ENCODE data around the gene RNF150. TPM values are rescaled to one million over a fixed set of nuclear protein-coding genes. Genes with fewer than 3 reads are reported as not detected.

RNF150 gene
- total RNA-seq, 1 experiment from 2014 or later = 1.3 TPM

GRCh38 chr4:141026900-141027299, 106.4 kb downstream of the RNF150 start:
- Histone ChIP-seq H3K27me3 (ENCODE audit: control insufficient read depth, insufficient read depth, low read length) (no peaks in the 10 kb centered on the region), H3K27ac (ENCODE audit: low read length) (no peak overlapping the region), H3K4me3 (ENCODE audit: low read depth in 2 of 2, low read length in 2 of 2) (no peak overlapping the region), H3K9me3 (ENCODE audit: control insufficient read depth, insufficient read depth, low read depth, low read length) (no peaks in the 10 kb centered on the region), H3K4me1 (ENCODE audit: control insufficient read depth, insufficient read depth, low read length) (no peaks in the 10 kb centered on the region), H3K36me3 (ENCODE audit: control insufficient read depth, insufficient read depth, low read length) (no peaks in the 10 kb centered on the region)
- in situ Hi-C loops (cut with HindIII; ENCODE audit: low pct_unique_long_range_greater_than_20kb, low sequenced_read_pairs) = no loop called here
- intact Hi-C loops (cut with micrococcal nuclease; ENCODE audit: unreplicated experiment) = no loop called here
- no TSS peak for BruUV-seq (replicated peaks)
- no peak for DNase-seq (ENCODE audit: low read depth, low spot score)
- ATAC-seq = no peak
- POLR2A ChIA-PET = no interaction called here
- CTCF ChIA-PET = no interaction called here
- TF ChIP-seq POLR2AphosphoS5 (IDR thresholded peaks at IDR 0.05; ENCODE audit: low read depth, low read length) = no peak
- TF ChIP-seq CTCF (IDR thresholded peaks at IDR 0.05) = no peak
- no peak for TF ChIP-seq SIN3A (IDR thresholded peaks at IDR 0.05; ENCODE audit: borderline replicate concordance, insufficient read depth, low read depth, low read length)
- no peak for TF ChIP-seq REST (IDR thresholded peaks at IDR 0.05; ENCODE audit: insufficient read depth in 1 of 2, low read depth in 2 of 2, low read length in 1 of 2)
- no peak for TF ChIP-seq TCF7L2 (IDR thresholded peaks at IDR 0.05; ENCODE audit: low read depth, low read length)

- no peaks in the 10 kb centered on the region for H3K9me3 ChIP-seq (ENCODE audit: control insufficient read depth, insufficient read depth, low read depth, low read length)
- ChIA-PET CTCF (no interaction called here), POLR2A (no interaction called here)
- intact Hi-C loops (cut with micrococcal nuclease; ENCODE audit: unreplicated experiment) = no loop called here
- in situ Hi-C loops (cut with HindIII; ENCODE audit: low pct_unique_long_range_greater_than_20kb, low sequenced_read_pairs) = no loop called here
- ATAC-seq = no peak
- H3K4me3 ChIP-seq (ENCODE audit: low read depth in 2 of 2, low read length in 2 of 2) = no peak overlapping the region
- no peaks in the 10 kb centered on the region for H3K4me1 ChIP-seq (ENCODE audit: control insufficient read depth, insufficient read depth, low read length)
- H3K27ac ChIP-seq (ENCODE audit: low read length) = no peak overlapping the region
- no TSS peak for BruUV-seq (replicated peaks)
- no peaks in the 10 kb centered on the region; the same call in 1 of the 2 replicates for H3K27me3 ChIP-seq (ENCODE audit: control insufficient read depth, insufficient read depth, low read length)
- DNase-seq (ENCODE audit: low read depth, low spot score) = no peak
- no peaks in the 10 kb centered on the region for H3K36me3 ChIP-seq (ENCODE audit: control insufficient read depth, insufficient read depth, low read length)
- TF ChIP-seq CTCF (IDR thresholded peaks at IDR 0.05) = no peak
- TF ChIP-seq SIN3A (IDR thresholded peaks at IDR 0.05; ENCODE audit: borderline replicate concordance, insufficient read depth, low read depth, low read length) = no peak
- TF ChIP-seq TCF7L2 (IDR thresholded peaks at IDR 0.05; ENCODE audit: low read depth, low read length) = no peak
- TF ChIP-seq POLR2AphosphoS5 (IDR thresholded peaks at IDR 0.05; ENCODE audit: low read depth, low read length) = no peak
- no peak for TF ChIP-seq REST (IDR thresholded peaks at IDR 0.05; ENCODE audit: insufficient read depth in 1 of 2, low read depth in 2 of 2, low read length in 1 of 2)
These were observed 110.2 kb downstream of the RNF150 start for GRCh38 chr4:141023051-141023450.
